ENCODE results near the gene LAMTOR1. TPM values are rescaled to one million over a fixed set of nuclear protein-coding genes. Genes with fewer than 3 reads are reported as not detected.

Gene LAMTOR1
- total RNA-seq, 5 donors from 2014 or later (not counting 1 experiment from before 2014, with no cell fraction given): 45.7 to 69.3 (median 62.5) TPM

DNA sequence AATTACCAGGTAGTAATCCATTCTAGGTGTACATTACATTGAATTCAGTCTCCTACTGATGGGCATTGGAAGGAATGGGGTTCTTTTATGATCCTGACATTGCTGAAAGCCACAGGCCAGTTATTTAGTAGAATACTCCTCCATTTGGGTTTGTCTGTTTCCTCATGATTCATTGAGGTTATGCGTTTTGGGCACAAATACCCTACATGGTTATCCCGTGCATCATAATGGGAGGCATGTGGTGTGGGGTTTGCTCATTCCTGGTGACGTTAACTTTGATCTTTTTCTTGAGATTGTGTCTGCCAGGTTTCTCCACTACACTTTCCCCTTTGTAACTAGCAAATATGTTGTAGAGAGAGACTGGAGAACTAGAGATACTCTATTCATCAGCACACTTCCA lies 38.0 kb upstream of the LAMTOR1 start:
- WGBS (ENCODE audit: insufficient coverage): no CpG with 5 or more reads among the region's 3 CpGs
- Mint-ChIP-seq H3K9me3 (no peaks in the 10 kb centered on the region), H3K4me1 (peaks cover 4 to 14% (median 10%) of the 10 kb centered on the region in 3 donors), H3K36me3 (no peaks in the 10 kb centered on the region), H3K27ac (peak overlapping the region in 1 of 2 donors; percentile 11), H3K4me3 (no peak overlapping the region), H3K27me3 (peaks cover 15% of the 10 kb centered on the region in 2 donors)
- ChIA-PET POLR2A (no interaction called here), CTCF (interaction anchor here in 1 of 2 donors (0.5 to 1.3 kb wide), 2 partner anchors 116 to 206 kb away, joined by 4 to 5 read pairs; no protein-coding TSS in a partner anchor)
- no peak for DNase-seq
- ATAC-seq (replicated peaks in 1 of 4): peak in 3 of 4 experiments; percentile 21 to 47 (median 25)
- Histone ChIP-seq H3K4me3 (ENCODE audit: control insufficient read depth in 1 of 2, extremely low read depth in 1 of 2, low read length in 1 of 2) (no peak overlapping the region), H3K4me1 (ENCODE audit: control insufficient read depth in 1 of 2, extremely low read depth in 1 of 2, insufficient read depth in 2 of 2, low read length in 2 of 2) (peaks cover 0 to 3% of the 10 kb centered on the region in 2 experiments), H3K9me3 (no peaks in the 10 kb centered on the region), H3K36me3 (ENCODE audit: control insufficient read depth in 2 of 2, extremely low read depth in 1 of 2, insufficient read depth in 1 of 2, low read length in 1 of 2) (no peaks in the 10 kb centered on the region), H3K27ac (ENCODE audit: low read length) (no peak overlapping the region), H3K27me3 (replicated peaks in 1 of 2; ENCODE audit: control insufficient read depth in 2 of 2, extremely low read depth in 1 of 2, insufficient read depth in 2 of 2, low read length in 1 of 2) (peaks cover 0 to 8% of the 10 kb centered on the region in 2 experiments)

DNA sequence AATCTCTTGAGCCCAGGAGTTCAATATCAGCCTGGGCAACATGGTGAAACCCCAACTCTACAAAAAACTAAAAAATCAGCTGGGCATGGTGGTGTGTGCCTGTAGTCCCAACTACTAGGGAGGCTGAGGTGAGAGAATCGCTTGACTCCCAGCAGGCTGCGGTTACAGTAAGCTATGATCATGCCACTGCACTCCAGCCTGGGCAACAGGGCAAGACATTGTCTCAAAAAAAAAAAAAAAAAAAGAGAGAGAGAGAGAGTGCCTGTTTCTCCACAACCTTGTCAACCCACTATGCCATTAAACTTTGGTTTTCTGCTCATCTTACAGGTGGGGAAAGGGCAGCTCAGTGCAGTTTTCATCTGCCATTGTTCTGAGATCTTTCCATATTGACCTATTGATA lies 37.6 kb upstream of the LAMTOR1 start:
- Histone ChIP-seq H3K9me3 (no peaks in the 10 kb centered on the region), H3K27ac (ENCODE audit: low read length) (no peak overlapping the region), H3K4me3 (ENCODE audit: control insufficient read depth in 1 of 2, extremely low read depth in 1 of 2, low read length in 1 of 2) (no peak overlapping the region), H3K4me1 (ENCODE audit: control insufficient read depth in 1 of 2, extremely low read depth in 1 of 2, insufficient read depth in 2 of 2, low read length in 2 of 2) (peaks cover 0 to 3% of the 10 kb centered on the region in 2 experiments), H3K36me3 (ENCODE audit: control insufficient read depth in 2 of 2, extremely low read depth in 1 of 2, insufficient read depth in 1 of 2, low read length in 1 of 2) (no peaks in the 10 kb centered on the region), H3K27me3 (replicated peaks in 1 of 2; ENCODE audit: control insufficient read depth in 2 of 2, extremely low read depth in 1 of 2, insufficient read depth in 2 of 2, low read length in 1 of 2) (peaks cover 0 to 8% of the 10 kb centered on the region in 2 experiments)
- Mint-ChIP-seq H3K9me3 (no peaks in the 10 kb centered on the region), H3K4me3 (no peak overlapping the region), H3K27ac (peak overlapping the region in 1 of 2 donors; percentile 11), H3K4me1 (peaks cover 4 to 14% (median 10%) of the 10 kb centered on the region in 3 donors), H3K27me3 (peaks cover 15% of the 10 kb centered on the region in 2 donors), H3K36me3 (no peaks in the 10 kb centered on the region)
- ATAC-seq (replicated peaks in 1 of 4): no peak
- DNase-seq: no peak
- ChIA-PET CTCF (interaction anchor here (0.5 to 1.3 kb wide), 4 partner anchors 44 to 232 kb away, joined by 3 to 5 read pairs (median 4); no protein-coding TSS in a partner anchor), POLR2A (no interaction called here)
- 92% methylated on average over 2 of the region's 2 CpGs for WGBS (ENCODE audit: insufficient coverage)

DNA sequence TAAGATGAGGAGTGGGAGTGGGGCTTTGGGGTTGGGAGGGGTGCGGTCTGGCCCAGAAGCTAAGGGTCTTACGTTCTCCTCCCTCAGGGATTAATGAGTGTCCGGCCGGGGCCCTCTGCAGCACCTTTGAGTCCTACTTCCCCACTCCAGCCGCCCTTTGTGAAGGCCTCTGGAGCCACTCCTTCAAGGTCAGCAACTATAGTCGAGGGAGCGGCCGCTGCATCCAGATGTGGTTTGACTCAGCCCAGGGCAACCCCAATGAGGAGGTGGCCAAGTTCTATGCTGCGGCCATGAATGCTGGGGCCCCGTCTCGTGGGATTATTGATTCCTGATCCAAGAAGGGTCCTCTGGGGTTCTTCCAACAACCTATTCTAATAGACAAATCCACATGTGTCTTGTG lies 36.4 kb upstream of the LAMTOR1 start:
- Histone ChIP-seq H3K36me3 (ENCODE audit: control insufficient read depth in 2 of 2, extremely low read depth in 1 of 2, insufficient read depth in 1 of 2, low read length in 1 of 2) (no peaks in the 10 kb centered on the region), H3K9me3 (no peaks in the 10 kb centered on the region), H3K4me1 (ENCODE audit: control insufficient read depth in 1 of 2, extremely low read depth in 1 of 2, insufficient read depth in 2 of 2, low read length in 2 of 2) (peaks cover 0 to 3% of the 10 kb centered on the region in 2 experiments), H3K4me3 (ENCODE audit: control insufficient read depth in 1 of 2, extremely low read depth in 1 of 2, low read length in 1 of 2) (no peak overlapping the region), H3K27me3 (replicated peaks in 1 of 2; ENCODE audit: control insufficient read depth in 2 of 2, extremely low read depth in 1 of 2, insufficient read depth in 2 of 2, low read length in 1 of 2) (peaks cover 0 to 4% of the 10 kb centered on the region in 2 experiments), H3K27ac (ENCODE audit: low read length) (no peak overlapping the region)
- ChIA-PET POLR2A (no interaction called here), CTCF (interaction anchor here in 1 of 2 donors (0.7 to 1.1 kb wide), 2 partner anchors 10 to 114 kb away, joined by 3 read pairs; no protein-coding TSS in a partner anchor)
- 94% methylated on average over 3 of the region's 11 CpGs for WGBS (ENCODE audit: insufficient coverage)
- H3K4me1 Mint-ChIP-seq: peaks cover 4 to 14% (median 10%) of the 10 kb centered on the region in 3 donors
- H3K9me3 Mint-ChIP-seq: no peaks in the 10 kb centered on the region
- peaks cover 15 to 19% of the 10 kb centered on the region in 2 donors for H3K27me3 Mint-ChIP-seq
- no peaks in the 10 kb centered on the region for H3K36me3 Mint-ChIP-seq
- DNase-seq (no peak), ATAC-seq (replicated peaks in 1 of 4) (no peak)
- H3K27ac Mint-ChIP-seq: no peak overlapping the region
- no peak overlapping the region for H3K4me3 Mint-ChIP-seq

DNA sequence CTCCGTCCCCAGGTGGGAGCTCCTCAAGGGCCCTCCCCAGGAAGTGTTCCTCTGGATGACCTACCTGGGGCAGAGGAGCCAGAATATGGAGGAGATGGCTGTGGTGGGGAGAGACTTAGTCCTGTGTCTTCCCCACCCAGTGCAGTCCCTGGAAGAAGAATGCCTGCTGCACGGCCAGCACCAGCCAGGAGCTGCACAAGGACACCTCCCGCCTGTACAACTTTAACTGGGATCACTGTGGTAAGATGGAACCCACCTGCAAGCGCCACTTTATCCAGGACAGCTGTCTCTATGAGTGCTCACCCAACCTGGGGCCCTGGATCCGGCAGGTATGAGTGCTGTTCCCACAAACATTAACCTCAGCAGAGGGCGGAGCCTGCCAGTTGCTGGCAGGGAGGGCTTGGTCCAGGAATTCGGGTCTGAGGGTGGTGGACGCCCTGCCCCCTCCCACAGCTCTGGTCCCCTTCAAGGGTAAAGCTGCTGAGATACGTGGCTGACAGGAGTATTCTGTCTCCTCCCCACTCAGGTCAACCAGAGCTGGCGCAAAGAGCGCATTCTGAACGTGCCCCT lies 35.8 kb upstream of the LAMTOR1 start:
- peaks cover 0 to 4% of the 10 kb centered on the region in 2 experiments for H3K27me3 ChIP-seq (replicated peaks in 1 of 2; ENCODE audit: control insufficient read depth in 2 of 2, extremely low read depth in 1 of 2, insufficient read depth in 2 of 2, low read length in 1 of 2)
- H3K4me3 ChIP-seq (ENCODE audit: control insufficient read depth in 1 of 2, extremely low read depth in 1 of 2, low read length in 1 of 2): no peak overlapping the region
- no peaks in the 10 kb centered on the region for H3K9me3 ChIP-seq
- POLR2A ChIA-PET: no interaction called here
- Mint-ChIP-seq H3K27ac (no peak overlapping the region), H3K4me3 (no peak overlapping the region), H3K4me1 (peaks cover 3 to 13% (median 9%) of the 10 kb centered on the region in 3 donors), H3K27me3 (peaks cover 14 to 19% of the 10 kb centered on the region in 2 donors), H3K36me3 (no peaks in the 10 kb centered on the region), H3K9me3 (no peaks in the 10 kb centered on the region)
- H3K36me3 ChIP-seq (ENCODE audit: control insufficient read depth in 2 of 2, extremely low read depth in 1 of 2, insufficient read depth in 1 of 2, low read length in 1 of 2): no peaks in the 10 kb centered on the region
- 95% methylated on average over 7 of the region's 12 CpGs for WGBS (ENCODE audit: insufficient coverage)
- peaks cover 0 to 2% of the 10 kb centered on the region in 2 experiments for H3K4me1 ChIP-seq (ENCODE audit: control insufficient read depth in 1 of 2, extremely low read depth in 1 of 2, insufficient read depth in 2 of 2, low read length in 2 of 2)
- CTCF ChIA-PET: interaction anchor here in 1 of 2 donors (1.1 kb wide), 1 partner anchor 11 kb away, joined by 3 read pairs; no protein-coding TSS in a partner anchor
- DNase-seq (no peak), ATAC-seq (replicated peaks in 1 of 4) (no peak)
- H3K27ac ChIP-seq (ENCODE audit: low read length): no peak overlapping the region

DNA sequence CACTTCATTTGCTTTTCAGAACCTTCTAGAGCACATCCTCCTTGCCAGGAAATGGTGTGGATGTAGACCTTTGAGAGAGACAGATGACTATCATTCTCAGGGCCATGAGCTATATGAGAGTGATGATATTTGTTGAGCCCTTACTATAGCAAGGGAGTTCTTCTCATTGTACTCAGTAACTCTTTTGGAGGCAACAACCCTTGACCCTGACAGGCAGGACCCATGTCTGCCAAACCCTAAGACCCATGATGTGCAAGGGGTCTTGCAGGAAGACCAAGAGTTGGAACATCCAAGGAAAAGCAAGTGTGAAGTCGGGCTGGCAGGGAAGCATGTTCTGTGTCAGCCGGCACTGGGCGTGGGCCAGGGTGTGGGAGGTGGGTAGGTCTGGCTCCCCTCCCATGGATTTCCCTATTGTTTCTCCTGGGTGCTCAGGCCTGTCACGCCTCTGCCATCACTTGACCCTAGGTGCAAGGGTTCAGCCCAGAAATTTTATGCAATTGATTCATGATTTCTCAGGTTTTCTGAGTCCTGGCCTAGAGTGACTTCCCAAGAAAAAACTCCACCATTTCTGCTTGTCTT lies 33.7 kb upstream of the LAMTOR1 start:
- Histone ChIP-seq H3K36me3 (ENCODE audit: control insufficient read depth in 2 of 2, extremely low read depth in 1 of 2, insufficient read depth in 1 of 2, low read length in 1 of 2) (no peaks in the 10 kb centered on the region), H3K9me3 (no peaks in the 10 kb centered on the region), H3K4me3 (ENCODE audit: control insufficient read depth in 1 of 2, extremely low read depth in 1 of 2, low read length in 1 of 2) (no peak overlapping the region), H3K27me3 (replicated peaks in 1 of 2; ENCODE audit: control insufficient read depth in 2 of 2, extremely low read depth in 1 of 2, insufficient read depth in 2 of 2, low read length in 1 of 2) (peaks cover 0 to 4% of the 10 kb centered on the region in 2 experiments), H3K27ac (ENCODE audit: low read length) (no peak overlapping the region), H3K4me1 (ENCODE audit: control insufficient read depth in 1 of 2, extremely low read depth in 1 of 2, insufficient read depth in 2 of 2, low read length in 2 of 2) (no peaks in the 10 kb centered on the region)
- H3K36me3 Mint-ChIP-seq: no peaks in the 10 kb centered on the region
- H3K4me1 Mint-ChIP-seq: peaks cover 0 to 10% (median 8%) of the 10 kb centered on the region in 3 donors
- no peak for DNase-seq
- H3K27ac Mint-ChIP-seq: no peak overlapping the region
- ATAC-seq (replicated peaks in 1 of 4): no peak
- H3K27me3 Mint-ChIP-seq: peaks cover 16 to 27% of the 10 kb centered on the region in 2 donors
- no peak overlapping the region for H3K4me3 Mint-ChIP-seq
- ChIA-PET POLR2A (no interaction called here), CTCF (no interaction called here)
- 100% methylated on average over 4 of the region's 4 CpGs for WGBS (ENCODE audit: insufficient coverage)
- no peaks in the 10 kb centered on the region for H3K9me3 Mint-ChIP-seq

DNA sequence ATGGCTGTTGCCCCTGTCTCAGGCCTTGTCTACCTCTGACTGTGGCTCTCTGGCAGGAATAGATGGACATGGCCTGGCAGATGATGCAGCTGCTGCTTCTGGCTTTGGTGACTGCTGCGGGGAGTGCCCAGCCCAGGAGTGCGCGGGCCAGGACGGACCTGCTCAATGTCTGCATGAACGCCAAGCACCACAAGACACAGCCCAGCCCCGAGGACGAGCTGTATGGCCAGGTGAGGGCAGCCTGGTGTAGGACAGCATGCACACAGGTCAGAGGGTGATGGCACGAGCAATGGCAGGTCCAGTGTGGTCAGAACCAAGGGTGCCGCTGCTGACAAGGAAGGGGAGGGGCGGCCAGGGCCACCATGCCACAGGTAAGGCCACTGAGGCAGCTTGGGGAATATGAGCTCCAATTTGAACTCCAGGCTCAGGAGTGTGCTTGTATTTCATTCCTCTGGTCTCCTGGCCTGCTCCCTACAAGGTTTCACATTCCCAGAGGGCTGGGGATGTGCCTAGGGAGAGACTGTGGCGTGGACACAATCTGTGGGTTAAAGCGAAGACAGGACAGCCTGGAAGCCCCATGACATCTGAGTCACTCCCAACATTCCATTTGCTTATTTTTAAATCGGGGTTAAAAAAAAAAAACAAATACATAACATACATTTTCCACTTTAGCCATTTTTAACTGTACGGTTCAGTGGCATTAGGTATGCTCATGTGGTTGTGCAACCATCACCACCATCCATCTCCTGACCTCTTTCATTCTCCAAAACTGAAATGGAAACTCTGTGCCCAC lies 33.0 kb upstream of the LAMTOR1 start:
- ATAC-seq (replicated peaks in 1 of 4) (no peak), DNase-seq (no peak)
- H3K36me3 ChIP-seq (ENCODE audit: control insufficient read depth in 2 of 2, extremely low read depth in 1 of 2, insufficient read depth in 1 of 2, low read length in 1 of 2): no peaks in the 10 kb centered on the region
- peaks cover 12 to 23% of the 10 kb centered on the region in 2 donors for H3K27me3 Mint-ChIP-seq
- H3K9me3 Mint-ChIP-seq: no peaks in the 10 kb centered on the region
- H3K27ac ChIP-seq (ENCODE audit: low read length): no peak overlapping the region
- no peaks in the 10 kb centered on the region for H3K36me3 Mint-ChIP-seq
- 88% methylated on average over 11 of the region's 14 CpGs for WGBS (ENCODE audit: insufficient coverage)
- H3K4me1 Mint-ChIP-seq: peaks cover 0 to 3% (median 2%) of the 10 kb centered on the region in 3 donors
- H3K9me3 ChIP-seq: no peaks in the 10 kb centered on the region
- H3K27me3 ChIP-seq (replicated peaks in 1 of 2; ENCODE audit: control insufficient read depth in 2 of 2, extremely low read depth in 1 of 2, insufficient read depth in 2 of 2, low read length in 1 of 2): peaks cover 0 to 8% of the 10 kb centered on the region in 2 experiments
- H3K4me1 ChIP-seq (ENCODE audit: control insufficient read depth in 1 of 2, extremely low read depth in 1 of 2, insufficient read depth in 2 of 2, low read length in 2 of 2): no peaks in the 10 kb centered on the region
- ChIA-PET CTCF (no interaction called here), POLR2A (no interaction called here)
- no peak overlapping the region for H3K4me3 ChIP-seq (ENCODE audit: control insufficient read depth in 1 of 2, extremely low read depth in 1 of 2, low read length in 1 of 2)
- H3K4me3 Mint-ChIP-seq: no peak overlapping the region
- H3K27ac Mint-ChIP-seq: no peak overlapping the region
